Gastrocnemius medialis (tissue), 4 donors: ENCODE data around the gene PLD1. TPM values are rescaled to one million over a fixed set of nuclear protein-coding genes. Genes with fewer than 3 reads are reported as not detected.
"Not testable (repeated sequence)": the region's sequence is repeated elsewhere in the genome, so short reads cannot be mapped to it uniquely, and the experiment has no call there.

ENCODE experiments used
- ATAC-seq, 2 donors: fragments of 150-250 bp; one replicate each; pipeline ENCODE4 v1.9.1; 2016
- DNase-seq, 2 donors: peaks; one replicate each; pipeline ENCODE4 v3.0.0-alpha.2; 2019
- H3K27ac ChIP-seq, 4 donors: fragments of 200-600 bp; sonication (generic); 1 replicate in 1 of 4; 2 replicates in 3 of 4; pipeline ENCODE4 v1.5.1; 2016 to 2018; ENCODE audit warnings: mild to moderate bottlenecking in 2 of 4, moderate library complexity in 1 of 4
- H3K27me3 ChIP-seq, 3 donors: fragments of 200-600 bp; sonication (generic) in 2 of 3; 1 replicate in 1 of 3; 2 replicates in 2 of 3; pipeline versions ENCODE4 v1.5.1 to v1.6.0; 2016 to 2019; ENCODE audit warnings: mild to moderate bottlenecking in 1 of 3, moderate library complexity in 1 of 3
- H3K36me3 ChIP-seq, 2 donors: fragments of 200-600 bp; sonication (generic) in 1 of 2; one replicate each; pipeline ENCODE4 v1.5.1; 2017 to 2018
- H3K4me1 ChIP-seq, 2 donors: fragments of 200-600 bp; sonication (generic) in 1 of 2; one replicate each; pipeline ENCODE4 v1.5.1; 2016 to 2017; ENCODE audit warnings: mild to moderate bottlenecking in 2 of 2
- H3K4me3 ChIP-seq, 4 donors: fragments of 200-600 bp; sonication (generic) in 3 of 4; 1 replicate in 1 of 4; 2 replicates in 3 of 4; pipeline ENCODE4 v1.5.1; 2016 to 2019; ENCODE audit warnings: mild to moderate bottlenecking in 2 of 4
- H3K9me3 ChIP-seq, 3 donors: fragments of 200-600 bp; sonication (generic) in 2 of 3; 1 replicate in 1 of 3; 2 replicates in 2 of 3; pipeline ENCODE4 v1.5.1; 2016 to 2019
- CTCF ChIP-seq, 5 experiments: fragments of 450-650 bp in 3 of 5; fragments of 200-600 bp in 2 of 5; sonication (generic) in 2 of 5; IDR thresholded peaks in 4 of 5; conservative IDR thresholded peaks in 1 of 5; 1 replicate in 4 of 5; 2 replicates in 1 of 5; pipeline ENCODE4 v1.5.1; 2016 to 2019; ENCODE audit warnings: antibody characterized with exemption in 5 of 5, mild to moderate bottlenecking in 3 of 5, moderate library complexity in 3 of 5
- POLR2A ChIP-seq, 2 donors: fragments of 450-650 bp; IDR thresholded peaks; one replicate each; pipeline ENCODE4 v1.6.1; 2017; ENCODE audit warnings: antibody characterized with exemption in 2 of 2, mild to moderate bottlenecking in 2 of 2, moderate library complexity in 2 of 2
- in situ Hi-C, 4 donors: fragments of 200-750 bp; cut with MboI; loops; one replicate each; pipeline versions ENCODE4 v1.15.0 to v1.8.0; 2017; ENCODE audit warnings: low sequenced_read_pairs in 4 of 4
- intact Hi-C: fragments of 100-400 bp; cut with DNase I; formaldehyde crosslinking; loops from one replicate; pipeline ENCODE4 v1.15.1; 2023; ENCODE audit warnings: low total_unique reads
- total RNA-seq, 4 donors: library from RNA; depleted of rRNA; stranded (reverse); fragments of >200 nt; gene quantifications; one replicate each; pipeline versions ENCODE4 v1.1.0 to v1.2.3, GENCODE V29; 2016

The PLD1 gene
- total RNA-seq, 4 donors from 2014 or later: 1.9 to 5.6 (median 4.6) TPM

- Histone ChIP-seq H3K9me3 (no peaks in the 10 kb centered on the region), H3K36me3 (no peaks in the 10 kb centered on the region), H3K4me3 (no peak overlapping the region), H3K27me3 (no peaks in the 10 kb centered on the region), H3K4me1 (no peaks in the 10 kb centered on the region), H3K27ac (no peak overlapping the region)
- in situ Hi-C loops (no loop called here), intact Hi-C loops (no loop called here)
- ATAC-seq: no peak
- no peak for TF ChIP-seq POLR2A (IDR thresholded peaks at IDR 0.05)
- no peak for TF ChIP-seq CTCF (IDR thresholded peaks at IDR 0.05 in 4 of 5, conservative IDR thresholded peaks at IDR 0.05 in 1 of 5)
- no peak for DNase-seq
These were observed 5.8 kb upstream of the PLD1 start for GRCh38 chr3:171815973-171816595.

- H3K27me3 ChIP-seq, H3K27ac ChIP-seq, intact Hi-C loops, H3K9me3 ChIP-seq, H3K4me1 ChIP-seq, in situ Hi-C loops, DNase-seq, H3K36me3 ChIP-seq, H3K4me3 ChIP-seq, ATAC-seq: not testable (repeated sequence)
These were observed 4.4 kb upstream of the PLD1 start for GRCh38 chr3:171814662-171815061.

GRCh38 chr3:171813897-171814460 is 3.7 kb upstream of the PLD1 start:
- H3K9me3 ChIP-seq: no peaks in the 10 kb centered on the region
- ATAC-seq (peak in 1 of 2 donors; percentile 33), DNase-seq (peak; percentile 24 to 53)
- H3K36me3 ChIP-seq: no peaks in the 10 kb centered on the region
- intact Hi-C loops: no loop called here
- no peak overlapping the region for H3K4me3 ChIP-seq
- H3K4me1 ChIP-seq: peaks cover 5 to 6% of the 10 kb centered on the region in 2 donors
- no peaks in the 10 kb centered on the region for H3K27me3 ChIP-seq
- in situ Hi-C loops: no loop called here
- H3K27ac ChIP-seq: peak overlapping the region in 2 of 4 donors; percentile 5 to 44
- TF ChIP-seq POLR2A (IDR thresholded peaks at IDR 0.05) (no peak), CTCF (IDR thresholded peaks at IDR 0.05 in 4 of 5, conservative IDR thresholded peaks at IDR 0.05 in 1 of 5) (no peak)

GRCh38 chr3:171813278-171813896 is 3.1 kb upstream of the PLD1 start:
- DNase-seq (no peak), ATAC-seq (no peak)
- no peaks in the 10 kb centered on the region for H3K27me3 ChIP-seq
- peak overlapping the region in 1 of 4 donors; percentile 44 for H3K27ac ChIP-seq
- H3K4me3 ChIP-seq: no peak overlapping the region
- intact Hi-C loops (no loop called here), in situ Hi-C loops (no loop called here)
- no peak for TF ChIP-seq POLR2A (IDR thresholded peaks at IDR 0.05)
- TF ChIP-seq CTCF (IDR thresholded peaks at IDR 0.05 in 4 of 5, conservative IDR thresholded peaks at IDR 0.05 in 1 of 5): no peak
- peaks cover 6% of the 10 kb centered on the region in 2 donors for H3K4me1 ChIP-seq
- H3K36me3 ChIP-seq: no peaks in the 10 kb centered on the region
- no peaks in the 10 kb centered on the region for H3K9me3 ChIP-seq

GRCh38 chr3:171812811-171813210 is 2.5 kb upstream of the PLD1 start:
- TF ChIP-seq POLR2A (IDR thresholded peaks at IDR 0.05) (no peak), CTCF (IDR thresholded peaks at IDR 0.05 in 4 of 5, conservative IDR thresholded peaks at IDR 0.05 in 1 of 5) (no peak)
- in situ Hi-C loops (no loop called here), intact Hi-C loops (no loop called here)
- Histone ChIP-seq H3K36me3 (no peaks in the 10 kb centered on the region), H3K4me3 (no peak overlapping the region), H3K4me1 (peaks cover 6% of the 10 kb centered on the region in 2 donors), H3K9me3 (no peaks in the 10 kb centered on the region), H3K27ac (peak overlapping the region in 1 of 4 donors; percentile 71), H3K27me3 (no peaks in the 10 kb centered on the region)
- ATAC-seq: no peak
- DNase-seq: no peak
